ENCODE results near the gene MXRA8. TPM values are rescaled to one million over a fixed set of nuclear protein-coding genes. Genes with fewer than 3 reads are reported as not detected.

Gene MXRA8
- 142 TPM for total RNA-seq

GRCh38 chr1:1358433-1359271 lies at the start of gene MXRA8:
TSS of gene MXRA8 (minus strand) at chr1:1358555. CDS start at chr1:1358504, 51 bp downstream.

DNA sequence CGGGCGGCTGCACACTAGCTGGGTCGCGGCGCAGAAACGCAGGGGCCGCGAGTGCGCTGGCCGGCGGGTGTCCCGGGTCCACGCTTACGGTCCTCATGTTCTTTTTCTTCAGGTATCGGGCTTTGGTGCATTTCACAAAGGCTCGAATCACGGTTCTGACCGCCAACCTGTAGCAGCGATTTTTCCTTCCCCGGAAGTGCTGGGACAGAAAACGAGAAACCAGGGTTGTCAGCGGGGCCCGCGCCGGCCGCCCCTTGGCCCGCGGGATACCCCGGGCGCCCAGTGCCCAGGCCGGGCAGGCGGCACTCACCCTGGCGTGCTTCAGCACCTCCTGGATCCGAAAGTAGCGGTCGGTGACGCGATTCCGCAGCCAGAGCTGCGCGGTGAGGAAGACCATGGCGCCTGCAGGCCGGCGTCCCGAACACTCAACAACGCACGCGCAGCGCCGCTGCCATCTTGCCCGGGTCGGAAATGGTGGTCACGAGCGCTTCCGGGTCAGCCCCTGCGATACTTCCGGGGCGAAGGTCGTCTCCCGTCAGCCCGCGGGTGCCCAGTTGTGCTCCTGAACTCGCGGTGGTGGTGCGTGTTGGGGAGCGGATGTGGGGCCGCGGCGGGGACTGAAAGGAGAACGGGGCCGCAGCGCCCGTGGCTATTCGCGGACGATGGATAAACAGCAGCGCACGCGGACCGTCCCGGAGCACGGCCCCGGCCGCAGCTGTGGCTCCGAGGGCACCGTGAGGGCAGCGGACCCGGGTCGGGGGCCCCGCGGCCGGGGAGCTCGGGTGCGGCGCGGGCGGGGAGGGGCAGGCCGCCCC lies 48.7 kb upstream of the MXRA8 start, which contains the start of gene MRPL20:
Gene MRPL20 (minus strand): TSS at position 473 of the 815 bp plus-strand sequence. CDS start 76 bp downstream, at position 397.

GRCh38 chr1:1399187-1399871 lies 41.0 kb upstream of the MXRA8 start, which contains the start of gene CCNL2:
TSS of gene CCNL2 (minus strand) at chr1:1399335. CDS start at chr1:1399306, 29 bp downstream.

GRCh38 chr1:1374929-1375662 lies 16.7 kb upstream of the MXRA8 start, which contains the start of gene AURKAIP1:
TSS of gene AURKAIP1 (minus strand) at chr1:1375207. CDS start at chr1:1374756, 451 bp downstream.

DNA sequence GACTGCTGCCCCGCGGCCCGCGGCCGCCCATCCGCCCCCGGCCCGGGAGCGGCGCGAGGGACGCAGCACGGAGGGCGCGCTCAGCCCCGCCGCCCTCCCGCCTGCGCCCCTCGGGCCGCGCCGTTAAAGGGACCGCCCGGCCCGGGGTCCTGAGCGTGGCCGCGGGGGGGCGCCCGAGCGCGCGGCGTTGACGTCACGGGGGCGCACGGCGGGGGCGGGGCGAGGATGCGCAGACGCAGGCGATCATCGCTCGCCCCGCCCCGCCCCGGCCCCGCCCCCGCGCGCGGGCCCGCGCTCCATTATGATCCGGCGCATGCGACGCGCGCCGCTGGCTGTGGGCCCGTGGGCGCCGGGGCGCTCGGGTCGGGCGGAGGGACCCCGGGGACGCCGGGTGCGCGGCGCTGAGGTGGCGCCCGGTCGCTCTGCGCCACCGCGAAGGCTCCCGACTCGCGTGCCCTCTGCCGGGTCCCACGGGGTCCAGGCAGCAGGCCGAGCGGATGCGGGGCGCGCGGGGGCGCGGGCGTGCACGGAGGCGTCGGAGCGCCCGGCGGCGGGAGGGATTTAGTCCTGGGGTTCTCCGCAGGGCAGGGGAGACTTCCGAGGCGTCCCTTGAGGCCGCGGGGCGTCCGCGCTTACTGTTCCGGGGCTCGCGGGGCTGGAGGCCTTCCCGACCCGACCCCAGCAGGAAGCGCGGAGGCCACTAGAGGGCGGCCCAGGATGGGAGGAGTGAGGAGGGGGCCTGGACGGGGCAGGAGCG lies 8.9 kb downstream of the MXRA8 start, which contains the start of gene DVL1:
Gene DVL1 (minus strand): TSS at position 163 of the 757 bp plus-strand sequence. CDS start 353 bp downstream, outside the sequence.

GRCh38 chr1:1331068-1331965 lies 27.0 kb downstream of the MXRA8 start, which contains the start of gene TAS1R3:
TSS of gene TAS1R3 (plus strand) at chr1:1331280. CDS start at chr1:1331346, 66 bp downstream.

DNA sequence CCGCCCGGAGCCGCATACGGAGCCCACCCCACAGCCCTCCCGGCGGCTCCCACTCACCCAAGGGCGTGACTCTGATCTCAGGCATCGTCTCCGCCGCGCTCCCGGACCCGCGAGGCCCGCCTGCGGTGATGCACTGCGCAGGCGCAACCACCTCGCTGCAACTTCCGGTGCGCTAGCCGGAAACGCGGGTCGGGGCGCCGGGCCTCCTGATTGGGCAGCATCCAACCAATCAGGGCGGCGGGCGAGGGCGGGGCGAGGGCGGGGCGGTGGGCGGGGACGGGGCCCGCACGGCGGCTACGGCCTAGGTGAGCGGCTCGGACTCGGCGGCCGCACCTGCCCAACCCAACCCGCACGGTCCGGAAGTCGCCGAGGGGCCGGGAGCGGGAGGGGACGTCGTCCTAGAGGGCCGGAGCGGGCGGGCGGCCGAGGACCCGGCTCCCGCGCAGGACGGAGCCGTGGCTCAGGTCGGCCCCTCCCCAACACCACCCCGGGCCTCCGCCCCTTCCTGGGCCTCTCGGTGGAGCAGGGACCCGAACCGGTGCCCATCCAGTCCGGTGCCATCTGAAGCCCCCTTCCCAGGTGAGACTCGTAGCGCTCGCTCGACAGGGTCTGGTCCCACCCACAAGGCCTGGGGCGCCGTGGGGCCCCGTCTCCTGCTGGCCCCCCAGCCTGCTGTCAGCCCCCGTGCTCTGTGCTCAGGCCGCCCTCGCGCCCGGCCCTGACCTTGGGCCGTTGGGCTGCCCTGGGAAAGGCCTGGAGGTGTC lies 33.6 kb downstream of the MXRA8 start, which contains the start of the genes CPTP and INTS11:
Gene CPTP (plus strand): TSS at position 279 of the 764 bp plus-strand sequence. CDS start 2,109 bp downstream, outside the sequence.
Gene INTS11 (minus strand): TSS at position 137 of the 764 bp plus-strand sequence. CDS start 52 bp downstream, at position 85.

DNA sequence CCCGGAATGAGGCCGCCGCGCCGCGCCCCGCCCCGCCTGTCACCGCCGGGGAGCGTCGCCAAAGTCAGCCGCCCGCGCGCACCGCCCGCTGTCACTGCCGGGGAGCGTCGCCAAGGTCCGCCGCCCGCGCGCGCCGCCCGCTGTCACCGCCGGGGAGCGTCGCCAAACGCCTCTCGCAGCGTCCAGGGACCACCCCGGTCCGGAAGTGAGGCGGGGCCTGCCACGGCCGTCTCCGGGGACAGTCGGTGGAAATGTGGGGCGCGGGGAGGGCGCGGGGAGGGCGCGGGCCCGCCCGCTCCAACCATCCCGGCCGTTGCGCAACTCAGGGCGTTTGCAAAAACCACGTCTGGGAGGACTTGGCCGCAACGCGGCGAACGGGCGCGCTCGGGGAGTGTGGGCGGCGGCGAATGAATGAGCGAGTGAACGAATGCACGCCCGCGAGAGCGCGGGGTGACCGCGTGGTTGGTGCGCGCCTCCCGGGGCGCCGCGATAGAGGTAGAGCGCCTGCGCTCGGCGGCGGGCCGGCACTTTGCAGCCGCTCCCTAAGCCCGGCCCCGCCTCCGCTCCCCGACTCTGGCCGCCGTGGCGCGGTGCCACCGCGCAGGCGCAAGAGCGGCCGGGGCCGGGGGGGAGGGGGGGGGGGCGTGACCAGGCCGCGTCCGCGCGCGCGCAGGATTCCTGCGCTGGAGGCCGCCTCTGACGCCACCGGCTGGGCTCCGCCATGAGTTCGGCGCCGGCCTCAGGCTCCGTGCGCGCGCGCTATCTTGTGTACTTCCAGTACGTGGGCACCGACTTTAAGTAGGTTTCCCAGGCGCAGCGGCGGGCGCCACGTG lies 50.2 kb downstream of the MXRA8 start, which contains the start of the genes ACAP3 and PUSL1:
Gene ACAP3 (minus strand): TSS at position 8 of the 833 bp plus-strand sequence. CDS start 115 bp downstream, outside the sequence.
Gene PUSL1 (plus strand): TSS at position 675 of the 833 bp plus-strand sequence. CDS start 47 bp downstream, at position 722.

Other genes starting within 250 kb of the MXRA8 start
- 12.2 TPM for gene C1orf159, start 242.5 kb downstream of the MXRA8 start, total RNA-seq
- 0.76 TPM for gene TTLL10, start 184.7 kb downstream of the MXRA8 start, total RNA-seq
- 1.2 TPM for gene TNFRSF18, start 152.0 kb downstream of the MXRA8 start, total RNA-seq
- 3.3 TPM for gene TNFRSF4, start 144.4 kb downstream of the MXRA8 start, total RNA-seq
- gene SDF4, start 126.6 kb downstream of the MXRA8 start, total RNA-seq = 94.4 TPM
- 16.0 TPM for gene B3GALT6, start 126.3 kb downstream of the MXRA8 start, total RNA-seq
- gene C1QTNF12, start 111.8 kb downstream of the MXRA8 start, total RNA-seq = 5.3 TPM
- 49.3 TPM for gene UBE2J2, start 84.7 kb downstream of the MXRA8 start, total RNA-seq
- gene SCNN1D, start 78.1 kb downstream of the MXRA8 start, total RNA-seq = 7.1 TPM
- 33.9 TPM for gene ACAP3, start 50.6 kb downstream of the MXRA8 start, total RNA-seq
- 20.3 TPM for gene PUSL1, start 50.0 kb downstream of the MXRA8 start, total RNA-seq
- 106 TPM for gene INTS11, start 33.9 kb downstream of the MXRA8 start, total RNA-seq
- 15.9 TPM for gene CPTP, start 33.8 kb downstream of the MXRA8 start, total RNA-seq
- 1.1 TPM for gene TAS1R3, start 27.3 kb downstream of the MXRA8 start, total RNA-seq
- gene DVL1, start 9.1 kb downstream of the MXRA8 start, total RNA-seq = 51.4 TPM
- 74.3 TPM for gene AURKAIP1, start 16.7 kb upstream of the MXRA8 start, total RNA-seq
- 245 TPM for gene CCNL2, start 40.8 kb upstream of the MXRA8 start, total RNA-seq
- 80.8 TPM for gene MRPL20, start 48.7 kb upstream of the MXRA8 start, total RNA-seq
- gene ANKRD65, start 62.7 kb upstream of the MXRA8 start, total RNA-seq = 6.9 TPM
- gene VWA1, start 77.1 kb upstream of the MXRA8 start, total RNA-seq = 54.3 TPM
- 5.8 TPM for gene ATAD3C, start 91.1 kb upstream of the MXRA8 start, total RNA-seq
- gene ATAD3B, start 113.2 kb upstream of the MXRA8 start, total RNA-seq = 16.4 TPM
- 22.3 TPM for gene ATAD3A, start 153.6 kb upstream of the MXRA8 start, total RNA-seq
- 6.3 TPM for gene TMEM240, start 182.1 kb upstream of the MXRA8 start, total RNA-seq
- 60.6 TPM for gene SSU72, start 216.3 kb upstream of the MXRA8 start, total RNA-seq
- 1.3 TPM for gene FNDC10, start 241.6 kb upstream of the MXRA8 start, total RNA-seq

All from metanephros (tissue), 1 donor.